ENCODE data around the gene BCL2L15. TPM values are rescaled to one million over a fixed set of nuclear protein-coding genes. Genes with fewer than 3 reads are reported as not detected.

Gene BCL2L15
- total RNA-seq, 1 experiment from 2014 or later: 0.17 TPM

DNA sequence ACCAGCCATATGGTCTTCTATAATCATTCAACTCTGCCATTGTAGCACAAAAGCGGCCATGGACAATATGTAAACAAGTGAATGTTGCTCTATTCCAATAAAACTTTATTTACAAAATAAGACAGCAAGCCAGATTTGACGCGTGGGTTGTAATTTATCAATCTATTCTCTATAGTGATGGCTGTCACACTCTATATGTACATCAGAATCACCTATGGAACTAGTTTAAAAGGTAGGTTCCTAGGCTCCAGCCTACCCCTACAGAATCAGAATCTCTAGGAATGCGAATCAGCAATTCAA lies 7.7 kb downstream of the BCL2L15 start:
- H3K27ac Mint-ChIP-seq: no peak overlapping the region
- no peak for DNase-seq (ENCODE audit: low spot score)
- no peaks in the 10 kb centered on the region for H3K9me3 Mint-ChIP-seq

DNA sequence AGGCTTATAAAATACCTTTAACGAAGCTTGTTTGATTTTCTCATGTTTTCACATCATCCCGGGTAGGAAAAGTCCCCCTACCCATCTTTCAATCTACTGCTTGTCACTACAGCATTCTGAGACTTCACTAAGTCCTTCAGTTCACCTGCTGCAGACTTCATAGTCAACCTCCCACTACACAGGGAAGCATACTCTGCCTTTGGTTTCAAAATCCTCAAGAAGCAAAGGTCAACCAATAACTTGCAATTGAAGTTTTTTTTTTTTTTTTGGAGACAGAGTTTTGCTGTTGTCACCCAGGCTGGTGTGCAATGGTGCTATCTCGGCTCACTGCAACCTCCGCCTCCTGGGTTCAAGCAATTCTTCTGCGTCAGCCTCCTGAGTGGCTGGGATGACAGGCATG lies 11.2 kb downstream of the BCL2L15 start:
- DNase-seq (ENCODE audit: low spot score) (no peak), ATAC-seq (no peak)
- Mint-ChIP-seq H3K9me3 (no peaks in the 10 kb centered on the region), H3K36me3 (no peaks in the 10 kb centered on the region), H3K27me3 (ENCODE audit: low read depth) (no peaks in the 10 kb centered on the region), H3K4me3 (no peak overlapping the region), H3K4me1 (peaks cover 10% of the 10 kb centered on the region), H3K27ac (no peak overlapping the region)
- ChIA-PET POLR2A (no interaction called here), CTCF (no interaction called here)
- TF ChIP-seq, protein P1, sequence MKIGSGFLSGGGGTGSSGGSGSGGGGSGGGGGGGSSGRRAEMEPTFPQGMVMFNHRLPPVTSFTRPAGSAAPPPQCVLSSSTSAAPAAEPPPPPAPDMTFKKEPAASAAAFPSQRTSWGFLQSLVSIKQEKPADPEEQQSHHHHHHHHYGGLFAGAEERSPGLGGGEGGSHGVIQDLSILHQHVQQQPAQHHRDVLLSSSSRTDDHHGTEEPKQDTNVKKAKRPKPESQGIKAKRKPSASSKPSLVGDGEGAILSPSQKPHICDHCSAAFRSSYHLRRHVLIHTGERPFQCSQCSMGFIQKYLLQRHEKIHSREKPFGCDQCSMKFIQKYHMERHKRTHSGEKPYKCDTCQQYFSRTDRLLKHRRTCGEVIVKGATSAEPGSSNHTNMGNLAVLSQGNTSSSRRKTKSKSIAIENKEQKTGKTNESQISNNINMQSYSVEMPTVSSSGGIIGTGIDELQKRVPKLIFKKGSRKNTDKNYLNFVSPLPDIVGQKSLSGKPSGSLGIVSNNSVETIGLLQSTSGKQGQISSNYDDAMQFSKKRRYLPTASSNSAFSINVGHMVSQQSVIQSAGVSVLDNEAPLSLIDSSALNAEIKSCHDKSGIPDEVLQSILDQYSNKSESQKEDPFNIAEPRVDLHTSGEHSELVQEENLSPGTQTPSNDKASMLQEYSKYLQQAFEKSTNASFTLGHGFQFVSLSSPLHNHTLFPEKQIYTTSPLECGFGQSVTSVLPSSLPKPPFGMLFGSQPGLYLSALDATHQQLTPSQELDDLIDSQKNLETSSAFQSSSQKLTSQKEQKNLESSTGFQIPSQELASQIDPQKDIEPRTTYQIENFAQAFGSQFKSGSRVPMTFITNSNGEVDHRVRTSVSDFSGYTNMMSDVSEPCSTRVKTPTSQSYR (CRISPR knock-in tag; IDR thresholded peaks at IDR 0.05): no peak
- no peak for TF ChIP-seq JAZF1 (CRISPR knock-in tag; IDR thresholded peaks at IDR 0.05)
- TF ChIP-seq, protein P2, sequence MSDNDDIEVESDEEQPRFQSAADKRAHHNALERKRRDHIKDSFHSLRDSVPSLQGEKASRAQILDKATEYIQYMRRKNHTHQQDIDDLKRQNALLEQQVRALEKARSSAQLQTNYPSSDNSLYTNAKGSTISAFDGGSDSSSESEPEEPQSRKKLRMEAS (CRISPR knock-in tag; IDR thresholded peaks at IDR 0.05): no peak
- no peak for TF ChIP-seq IRF2 (CRISPR knock-in tag; IDR thresholded peaks at IDR 0.05; ENCODE audit: borderline replicate concordance, low read depth)
- no peak for TF ChIP-seq GTF2I (CRISPR knock-in tag; conservative IDR thresholded peaks at IDR 0.05)
- TF ChIP-seq, protein P3, sequence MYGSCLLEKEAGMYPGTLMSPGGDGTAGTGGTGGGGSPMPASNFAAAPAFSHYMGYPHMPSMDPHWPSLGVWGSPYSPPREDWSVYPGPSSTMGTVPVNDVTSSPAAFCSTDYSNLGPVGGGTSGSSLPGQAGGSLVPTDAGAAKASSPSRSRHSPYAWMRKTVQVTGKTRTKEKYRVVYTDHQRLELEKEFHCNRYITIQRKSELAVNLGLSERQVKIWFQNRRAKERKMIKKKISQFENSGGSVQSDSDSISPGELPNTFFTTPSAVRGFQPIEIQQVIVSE (CRISPR knock-in tag; IDR thresholded peaks at IDR 0.05; ENCODE audit: borderline replicate concordance): no peak

More for the DNA sequence above, 7.7 kb downstream of the BCL2L15 start:
- TF ChIP-seq, protein P4, sequence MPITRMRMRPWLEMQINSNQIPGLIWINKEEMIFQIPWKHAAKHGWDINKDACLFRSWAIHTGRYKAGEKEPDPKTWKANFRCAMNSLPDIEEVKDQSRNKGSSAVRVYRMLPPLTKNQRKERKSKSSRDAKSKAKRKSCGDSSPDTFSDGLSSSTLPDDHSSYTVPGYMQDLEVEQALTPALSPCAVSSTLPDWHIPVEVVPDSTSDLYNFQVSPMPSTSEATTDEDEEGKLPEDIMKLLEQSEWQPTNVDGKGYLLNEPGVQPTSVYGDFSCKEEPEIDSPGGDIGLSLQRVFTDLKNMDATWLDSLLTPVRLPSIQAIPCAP (CRISPR knock-in tag; IDR thresholded peaks at IDR 0.05): no peak
- TF ChIP-seq TCF7 (CRISPR knock-in tag; IDR thresholded peaks at IDR 0.05; ENCODE audit: low read depth) (no peak), ZNF396 (CRISPR knock-in tag; IDR thresholded peaks at IDR 0.05; ENCODE audit: borderline replicate concordance) (no peak), TP53 (CRISPR knock-in tag; IDR thresholded peaks at IDR 0.05) (no peak), SMAD4 (CRISPR knock-in tag; IDR thresholded peaks at IDR 0.05) (no peak), OVOL2 (CRISPR knock-in tag; IDR thresholded peaks at IDR 0.05; ENCODE audit: borderline replicate concordance) (no peak), ATF1 (CRISPR knock-in tag; IDR thresholded peaks at IDR 0.05) (no peak), NR1H2 (CRISPR knock-in tag; IDR thresholded peaks at IDR 0.05) (no peak), ZBTB21 (CRISPR knock-in tag; IDR thresholded peaks at IDR 0.05; ENCODE audit: borderline replicate concordance) (no peak), NFE2L1 (CRISPR knock-in tag; IDR thresholded peaks at IDR 0.05) (no peak)
- TF ChIP-seq, protein P5, sequence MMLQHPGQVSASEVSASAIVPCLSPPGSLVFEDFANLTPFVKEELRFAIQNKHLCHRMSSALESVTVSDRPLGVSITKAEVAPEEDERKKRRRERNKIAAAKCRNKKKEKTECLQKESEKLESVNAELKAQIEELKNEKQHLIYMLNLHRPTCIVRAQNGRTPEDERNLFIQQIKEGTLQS (CRISPR knock-in tag; conservative IDR thresholded peaks at IDR 0.05): no peak
- TF ChIP-seq, protein P6, sequence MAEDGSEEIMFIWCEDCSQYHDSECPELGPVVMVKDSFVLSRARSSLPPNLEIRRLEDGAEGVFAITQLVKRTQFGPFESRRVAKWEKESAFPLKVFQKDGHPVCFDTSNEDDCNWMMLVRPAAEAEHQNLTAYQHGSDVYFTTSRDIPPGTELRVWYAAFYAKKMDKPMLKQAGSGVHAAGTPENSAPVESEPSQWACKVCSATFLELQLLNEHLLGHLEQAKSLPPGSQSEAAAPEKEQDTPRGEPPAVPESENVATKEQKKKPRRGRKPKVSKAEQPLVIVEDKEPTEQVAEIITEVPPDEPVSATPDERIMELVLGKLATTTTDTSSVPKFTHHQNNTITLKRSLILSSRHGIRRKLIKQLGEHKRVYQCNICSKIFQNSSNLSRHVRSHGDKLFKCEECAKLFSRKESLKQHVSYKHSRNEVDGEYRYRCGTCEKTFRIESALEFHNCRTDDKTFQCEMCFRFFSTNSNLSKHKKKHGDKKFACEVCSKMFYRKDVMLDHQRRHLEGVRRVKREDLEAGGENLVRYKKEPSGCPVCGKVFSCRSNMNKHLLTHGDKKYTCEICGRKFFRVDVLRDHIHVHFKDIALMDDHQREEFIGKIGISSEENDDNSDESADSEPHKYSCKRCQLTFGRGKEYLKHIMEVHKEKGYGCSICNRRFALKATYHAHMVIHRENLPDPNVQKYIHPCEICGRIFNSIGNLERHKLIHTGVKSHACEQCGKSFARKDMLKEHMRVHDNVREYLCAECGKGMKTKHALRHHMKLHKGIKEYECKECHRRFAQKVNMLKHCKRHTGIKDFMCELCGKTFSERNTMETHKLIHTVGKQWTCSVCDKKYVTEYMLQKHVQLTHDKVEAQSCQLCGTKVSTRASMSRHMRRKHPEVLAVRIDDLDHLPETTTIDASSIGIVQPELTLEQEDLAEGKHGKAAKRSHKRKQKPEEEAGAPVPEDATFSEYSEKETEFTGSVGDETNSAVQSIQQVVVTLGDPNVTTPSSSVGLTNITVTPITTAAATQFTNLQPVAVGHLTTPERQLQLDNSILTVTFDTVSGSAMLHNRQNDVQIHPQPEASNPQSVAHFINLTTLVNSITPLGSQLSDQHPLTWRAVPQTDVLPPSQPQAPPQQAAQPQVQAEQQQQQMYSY (CRISPR knock-in tag; IDR thresholded peaks at IDR 0.05): no peak
- TF ChIP-seq, protein P7, sequence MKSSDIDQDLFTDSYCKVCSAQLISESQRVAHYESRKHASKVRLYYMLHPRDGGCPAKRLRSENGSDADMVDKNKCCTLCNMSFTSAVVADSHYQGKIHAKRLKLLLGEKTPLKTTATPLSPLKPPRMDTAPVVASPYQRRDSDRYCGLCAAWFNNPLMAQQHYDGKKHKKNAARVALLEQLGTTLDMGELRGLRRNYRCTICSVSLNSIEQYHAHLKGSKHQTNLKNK (CRISPR knock-in tag; IDR thresholded peaks at IDR 0.05): no peak
- TF ChIP-seq, protein P8, sequence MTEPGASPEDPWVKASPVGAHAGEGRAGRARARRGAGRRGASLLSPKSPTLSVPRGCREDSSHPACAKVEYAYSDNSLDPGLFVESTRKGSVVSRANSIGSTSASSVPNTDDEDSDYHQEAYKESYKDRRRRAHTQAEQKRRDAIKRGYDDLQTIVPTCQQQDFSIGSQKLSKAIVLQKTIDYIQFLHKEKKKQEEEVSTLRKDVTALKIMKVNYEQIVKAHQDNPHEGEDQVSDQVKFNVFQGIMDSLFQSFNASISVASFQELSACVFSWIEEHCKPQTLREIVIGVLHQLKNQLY (CRISPR knock-in tag; IDR thresholded peaks at IDR 0.05): no peak
- TF ChIP-seq, protein P9, sequence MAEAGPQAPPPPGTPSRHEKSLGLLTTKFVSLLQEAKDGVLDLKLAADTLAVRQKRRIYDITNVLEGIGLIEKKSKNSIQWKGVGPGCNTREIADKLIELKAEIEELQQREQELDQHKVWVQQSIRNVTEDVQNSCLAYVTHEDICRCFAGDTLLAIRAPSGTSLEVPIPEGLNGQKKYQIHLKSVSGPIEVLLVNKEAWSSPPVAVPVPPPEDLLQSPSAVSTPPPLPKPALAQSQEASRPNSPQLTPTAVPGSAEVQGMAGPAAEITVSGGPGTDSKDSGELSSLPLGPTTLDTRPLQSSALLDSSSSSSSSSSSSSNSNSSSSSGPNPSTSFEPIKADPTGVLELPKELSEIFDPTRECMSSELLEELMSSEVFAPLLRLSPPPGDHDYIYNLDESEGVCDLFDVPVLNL (CRISPR knock-in tag; IDR thresholded peaks at IDR 0.05; ENCODE audit: borderline replicate concordance, low read depth): no peak
- TF ChIP-seq, protein P10, sequence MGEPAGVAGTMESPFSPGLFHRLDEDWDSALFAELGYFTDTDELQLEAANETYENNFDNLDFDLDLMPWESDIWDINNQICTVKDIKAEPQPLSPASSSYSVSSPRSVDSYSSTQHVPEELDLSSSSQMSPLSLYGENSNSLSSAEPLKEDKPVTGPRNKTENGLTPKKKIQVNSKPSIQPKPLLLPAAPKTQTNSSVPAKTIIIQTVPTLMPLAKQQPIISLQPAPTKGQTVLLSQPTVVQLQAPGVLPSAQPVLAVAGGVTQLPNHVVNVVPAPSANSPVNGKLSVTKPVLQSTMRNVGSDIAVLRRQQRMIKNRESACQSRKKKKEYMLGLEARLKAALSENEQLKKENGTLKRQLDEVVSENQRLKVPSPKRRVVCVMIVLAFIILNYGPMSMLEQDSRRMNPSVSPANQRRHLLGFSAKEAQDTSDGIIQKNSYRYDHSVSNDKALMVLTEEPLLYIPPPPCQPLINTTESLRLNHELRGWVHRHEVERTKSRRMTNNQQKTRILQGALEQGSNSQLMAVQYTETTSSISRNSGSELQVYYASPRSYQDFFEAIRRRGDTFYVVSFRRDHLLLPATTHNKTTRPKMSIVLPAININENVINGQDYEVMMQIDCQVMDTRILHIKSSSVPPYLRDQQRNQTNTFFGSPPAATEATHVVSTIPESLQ (CRISPR knock-in tag; IDR thresholded peaks at IDR 0.05): no peak
- POLR2A ChIA-PET: no interaction called here
- H3K4me3 Mint-ChIP-seq: no peak overlapping the region
- H3K36me3 Mint-ChIP-seq: no peaks in the 10 kb centered on the region
- CTCF ChIA-PET: interaction anchor here (1.6 kb wide), 1 partner anchor 403 kb away, joined by 3 read pairs; no protein-coding TSS in a partner anchor
- H3K4me1 Mint-ChIP-seq: peaks cover 8% of the 10 kb centered on the region
- no peak for ATAC-seq
- H3K27me3 Mint-ChIP-seq (ENCODE audit: low read depth): no peaks in the 10 kb centered on the region

All from WTC11 (cell line).